GM18505 (cell line): Measurements from ENCODE around the gene UBAC1.
A peak's percentile ranks its signal among the peaks of the same experiment; 100 is the strongest.

ENCODE experiments used
- ATAC-seq: cut with Tn5 transposase; IDR thresholded peaks from one replicate; pipeline ENCODE4 v1.9.1; 2021; ENCODE audit not compliant: unreplicated experiment
- POLR2A ChIP-seq: IDR thresholded peaks from 4 replicates; pipeline ENCODE4 v1.6.1; 2011; ENCODE audit warnings: borderline replicate concordance; ENCODE audit not compliant: insufficient read depth, insufficient read length; ENCODE audit errors: extremely low read depth

UBAC1 gene

DNA sequence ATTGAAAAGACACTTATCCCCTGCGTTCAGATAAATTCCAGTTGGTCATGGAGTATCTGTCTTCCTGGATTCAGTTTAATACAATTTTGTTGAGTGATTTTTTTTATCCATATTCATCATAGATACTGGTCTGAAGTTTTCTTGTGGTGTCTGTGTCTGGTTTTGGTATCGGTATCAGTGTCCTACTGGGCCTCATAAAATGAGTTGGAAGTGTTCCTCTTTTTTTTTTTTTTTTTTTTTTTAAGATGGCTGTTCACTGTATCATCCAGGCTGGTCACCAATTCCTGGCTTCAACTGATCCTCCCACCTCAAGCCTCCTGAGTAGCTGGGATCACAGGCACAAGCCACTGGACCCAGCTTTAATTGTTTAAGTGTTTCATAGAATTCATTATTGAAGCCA, 51.0 kb downstream of the UBAC1 start:
- no peak for TF ChIP-seq POLR2A
- ATAC-seq: no peak

DNA sequence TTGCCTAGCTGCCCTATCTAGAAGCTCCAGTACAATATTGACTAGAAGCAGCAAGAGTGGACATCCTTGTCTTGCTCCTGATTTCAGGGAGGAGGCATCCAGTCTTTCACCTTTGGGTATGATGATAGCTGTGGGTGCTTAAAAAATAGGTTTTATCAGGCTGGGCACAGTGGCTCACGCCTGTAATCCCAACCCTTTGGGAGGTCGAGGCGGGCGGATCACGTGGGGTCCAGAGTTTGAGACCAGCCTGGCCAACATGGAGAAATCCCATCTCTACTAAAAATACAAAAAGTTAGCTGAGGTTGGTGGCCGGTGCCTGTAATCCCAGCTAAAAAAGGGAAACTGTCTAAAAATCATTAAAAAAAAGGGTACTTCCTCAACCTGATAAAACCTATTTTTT, 51.8 kb downstream of the UBAC1 start:
- ATAC-seq: no peak
- TF ChIP-seq POLR2A: no peak

DNA sequence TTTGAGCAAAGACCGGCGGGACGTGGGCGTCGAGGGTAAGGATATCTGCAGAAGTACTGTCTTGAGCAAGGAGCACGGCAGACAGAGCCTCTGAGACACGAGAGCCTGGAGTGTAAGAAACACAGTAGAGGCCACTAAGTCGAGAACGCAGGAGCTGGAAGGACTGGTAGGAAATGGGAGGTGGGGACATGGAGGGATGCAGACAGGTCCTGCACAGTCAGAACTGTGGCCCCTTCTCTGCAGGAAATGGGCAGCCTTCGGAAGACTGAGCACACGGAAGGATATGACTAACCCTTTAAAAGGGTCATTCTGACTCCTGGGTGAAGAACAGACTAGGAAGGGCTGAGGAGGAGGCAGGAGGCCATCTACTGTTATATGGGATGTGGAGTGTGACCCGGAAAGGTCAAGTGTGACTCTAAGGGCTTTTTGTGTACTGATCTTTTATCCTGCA, 52.4 kb downstream of the UBAC1 start:
- TF ChIP-seq POLR2A: no peak
- no peak for ATAC-seq

DNA sequence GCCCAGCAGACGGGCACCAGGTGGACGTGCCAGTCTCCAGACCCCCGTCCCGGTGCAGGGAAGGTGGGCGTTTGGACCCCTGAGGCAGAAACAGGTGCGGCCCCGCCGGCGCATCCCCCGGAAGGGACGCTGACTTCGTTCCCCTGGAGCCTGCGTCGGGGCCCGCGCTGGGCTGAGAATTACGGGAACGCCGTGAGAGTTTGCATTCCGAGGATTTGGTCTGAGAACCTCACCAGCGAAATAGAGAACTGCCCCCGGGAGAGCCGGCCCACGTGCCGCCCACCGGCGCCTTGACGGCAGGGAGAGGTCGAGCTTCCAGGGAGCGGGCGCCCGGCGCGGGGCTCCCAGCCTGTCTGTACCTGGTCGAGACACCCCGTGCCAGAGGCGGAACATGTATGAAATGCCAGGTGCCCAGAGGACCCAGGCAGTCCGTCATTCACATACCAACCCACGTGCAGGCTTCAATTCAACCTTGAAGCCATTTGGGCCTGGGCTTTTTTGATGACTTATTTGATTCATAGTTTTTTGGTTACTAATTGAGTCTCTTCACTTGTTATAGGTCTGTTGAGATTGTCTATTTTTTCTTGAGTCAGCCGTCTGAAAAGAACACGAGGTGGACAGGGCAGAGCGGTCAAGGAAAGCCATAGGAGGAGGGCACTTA, 53.0 kb downstream of the UBAC1 start:
- TF ChIP-seq POLR2A: no peak
- ATAC-seq: no peak

DNA sequence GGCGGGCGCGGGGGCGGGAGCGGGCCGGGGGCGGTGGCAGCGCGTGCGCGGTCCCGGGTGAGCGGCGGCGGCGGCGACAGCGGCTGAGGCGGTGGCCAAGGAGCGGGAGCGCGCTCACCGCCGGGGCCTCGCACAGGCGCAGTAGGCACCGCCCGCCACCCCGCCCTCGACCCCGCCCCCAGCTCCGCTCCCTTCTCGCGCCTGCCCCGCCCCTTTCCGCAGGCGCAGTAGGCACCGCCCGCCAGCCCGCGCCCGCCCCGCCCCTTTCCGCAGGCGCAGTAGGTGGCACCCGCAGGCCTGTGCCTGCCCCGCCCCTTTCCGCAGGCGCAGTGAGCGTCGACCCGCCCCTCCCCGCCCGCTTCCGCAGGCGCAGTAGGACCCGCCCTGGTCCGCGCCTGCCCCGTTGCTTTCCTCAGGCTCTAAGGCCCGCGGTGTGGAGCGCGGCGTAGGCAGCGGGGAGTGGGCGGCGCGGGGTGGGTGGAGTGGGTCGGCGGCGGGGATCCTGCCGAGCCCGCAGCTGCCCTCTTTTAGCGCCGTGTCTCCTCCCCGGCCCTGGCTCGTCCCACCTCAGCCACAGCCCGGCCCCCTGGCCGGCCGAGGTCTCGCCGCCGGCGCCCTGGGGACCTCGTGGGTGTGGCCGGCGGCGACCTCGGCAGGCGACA, 53.6 kb downstream of the UBAC1 start, which contains the start of gene CAMSAP1:
CAMSAP1 (minus strand) TSS at position 116 of the 662 bp plus-strand sequence. CDS start 387 bp downstream, outside the sequence.
- TF ChIP-seq POLR2A: peak; percentile 59
- ATAC-seq: peak; percentile 78

- peak; percentile 23 for ATAC-seq
- TF ChIP-seq POLR2A: no peak
Observed at GRCh38 chr9:135907006-135907430, 54.2 kb downstream of the UBAC1 start.

- no peak for TF ChIP-seq POLR2A
Observed at GRCh38 chr9:135906291-135907005, 54.7 kb downstream of the UBAC1 start.

GRCh38 chr9:135905380-135906258, 55.6 kb downstream of the UBAC1 start:
- no peak for ATAC-seq
- TF ChIP-seq POLR2A: no peak

More at GRCh38 chr9:135906291-135907005, 54.7 kb downstream of the UBAC1 start:
- ATAC-seq: peak; percentile 19

DNA sequence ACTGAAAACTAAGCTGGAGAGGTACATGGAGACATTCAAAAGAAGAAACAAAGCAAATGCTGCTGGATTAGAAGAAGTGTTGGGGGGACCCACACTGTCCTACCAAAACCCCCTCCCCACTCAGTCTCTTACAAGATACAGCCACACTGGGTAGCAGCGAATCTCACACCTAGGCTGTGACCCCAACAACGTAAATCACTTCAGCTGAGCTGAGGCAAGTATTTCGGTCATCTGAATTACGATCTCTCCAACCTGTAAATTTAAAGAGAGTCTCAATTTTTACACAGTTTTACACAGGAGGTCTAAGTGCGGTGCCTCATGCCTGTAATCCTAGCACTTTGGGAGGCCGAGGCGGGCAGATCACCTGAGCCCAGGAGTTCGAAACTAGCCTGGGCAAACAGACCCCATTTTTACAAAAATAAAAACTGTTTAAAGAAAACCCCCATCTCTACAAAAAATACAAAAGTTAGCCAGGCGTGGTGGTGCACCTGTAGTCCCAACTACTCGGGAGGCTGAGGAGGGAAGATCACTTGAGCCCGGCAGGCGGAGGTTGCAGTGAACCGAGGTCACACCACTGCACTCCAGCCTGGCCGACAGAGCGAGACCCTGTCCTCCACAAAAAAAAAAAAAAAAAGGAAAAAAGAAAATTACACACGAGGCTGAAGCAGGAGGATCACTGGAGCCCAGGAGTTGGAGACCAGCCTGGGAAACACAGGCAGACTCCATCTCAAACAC, 57.2 kb downstream of the UBAC1 start:
- no peak for TF ChIP-seq POLR2A
- ATAC-seq: no peak

- TF ChIP-seq POLR2A: no peak
- ATAC-seq: no peak
Observed at GRCh38 chr9:135903358-135903656, 57.9 kb downstream of the UBAC1 start.

- TF ChIP-seq POLR2A: no peak
Observed at GRCh38 chr9:135902655-135903357, 58.4 kb downstream of the UBAC1 start.

GRCh38 chr9:135901826-135902225, 59.3 kb downstream of the UBAC1 start:
- TF ChIP-seq POLR2A: no peak
- no peak for ATAC-seq

More at GRCh38 chr9:135902655-135903357, 58.4 kb downstream of the UBAC1 start:
- no peak for ATAC-seq
